Measurements from ENCODE around the gene SLC22A7.

DNA sequence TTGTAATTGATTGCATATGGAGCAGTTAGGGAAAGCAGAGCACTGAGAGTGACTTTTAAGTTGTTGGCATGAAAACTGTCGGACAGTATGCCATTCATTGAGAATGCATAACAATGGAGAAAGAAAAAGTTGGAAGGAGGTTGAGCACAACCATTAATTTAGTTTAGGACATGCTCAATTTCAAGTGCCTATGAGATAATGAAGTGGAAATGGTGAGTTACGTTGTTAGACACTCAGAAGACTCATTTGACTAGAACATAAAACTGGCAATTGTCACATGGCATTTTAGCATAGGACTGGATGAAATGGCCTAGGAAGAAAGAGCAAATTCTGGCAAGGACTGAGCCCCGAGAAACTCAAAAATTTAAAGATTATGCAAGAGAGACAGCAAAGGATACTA lies 49.4 kb downstream of the SLC22A7 start:
- TF ChIP-seq CTCF (IDR thresholded peaks at IDR 0.05) (no peak), POLR2A (IDR thresholded peaks at IDR 0.05) (no peak)
